ENCODE data around the gene PTX4. TPM values are rescaled to one million over a fixed set of nuclear protein-coding genes. Genes with fewer than 3 reads are reported as not detected.
"Not testable (repeated sequence)": the region's sequence is repeated elsewhere in the genome, so short reads cannot be mapped to it uniquely, and the experiment has no call there.

The PTX4 gene
- total RNA-seq, 1 donor from 2014 or later, result not detected

DNA sequence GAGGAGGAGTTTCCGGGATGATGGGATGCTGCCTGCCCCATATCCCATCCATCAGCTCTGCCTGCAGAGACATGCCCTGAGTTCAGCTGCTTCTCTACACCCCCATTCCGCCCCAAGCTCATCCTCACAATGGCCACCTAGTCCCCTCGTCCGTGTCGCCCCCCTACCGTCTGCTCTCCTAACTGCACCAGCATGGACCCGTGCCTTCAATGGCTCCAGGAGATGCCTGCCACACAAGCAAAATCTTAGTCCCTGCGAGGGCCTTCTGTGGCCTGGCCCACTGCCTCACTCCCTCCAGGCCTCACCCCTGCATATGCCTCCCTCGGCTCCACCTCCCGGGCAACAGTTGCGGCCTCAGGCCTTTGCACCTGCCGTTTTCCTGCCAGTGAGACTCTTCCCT lies 2.6 kb upstream of the PTX4 start:
- Mint-ChIP-seq H3K36me3 (ENCODE audit: low read depth) (peaks cover 4% of the 10 kb centered on the region), H3K27ac (no peak overlapping the region), H3K9me3 (no peaks in the 10 kb centered on the region), H3K27me3 (no peaks in the 10 kb centered on the region), H3K4me1 (peaks cover 10% of the 10 kb centered on the region), H3K4me3 (no peak overlapping the region)
- intact Hi-C loops (cut with micrococcal nuclease), result no loop called here
- no peak for DNase-seq

DNA sequence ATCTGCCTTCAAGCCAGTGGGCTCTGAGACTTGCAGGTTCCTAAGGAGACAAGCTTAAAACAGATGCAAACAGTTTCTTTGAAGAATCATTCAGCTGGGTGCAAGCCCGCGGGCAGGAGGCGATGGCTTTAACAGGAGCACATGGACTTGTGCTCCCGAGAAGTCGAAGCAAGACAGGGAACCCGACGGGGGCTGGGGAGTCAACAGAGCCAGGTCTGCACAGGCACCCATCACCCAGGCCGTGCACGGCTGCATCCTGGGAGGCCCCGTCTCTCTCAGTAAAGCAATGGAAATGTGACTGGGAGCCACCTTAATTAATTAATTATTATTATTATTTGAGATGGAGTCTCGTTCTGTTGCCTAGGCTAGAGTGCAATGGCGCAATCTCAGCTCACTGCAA lies 333 bp upstream of the PTX4 start:
- Mint-ChIP-seq H3K4me3 (no peak overlapping the region), H3K36me3 (ENCODE audit: low read depth) (peaks cover 4% of the 10 kb centered on the region), H3K27me3 (peaks cover 2% of the 10 kb centered on the region), H3K27ac (no peak overlapping the region), H3K4me1 (peaks cover 10% of the 10 kb centered on the region), H3K9me3 (no peaks in the 10 kb centered on the region)
- intact Hi-C loops (cut with micrococcal nuclease), result no loop called here
- DNase-seq, result no peak

DNA sequence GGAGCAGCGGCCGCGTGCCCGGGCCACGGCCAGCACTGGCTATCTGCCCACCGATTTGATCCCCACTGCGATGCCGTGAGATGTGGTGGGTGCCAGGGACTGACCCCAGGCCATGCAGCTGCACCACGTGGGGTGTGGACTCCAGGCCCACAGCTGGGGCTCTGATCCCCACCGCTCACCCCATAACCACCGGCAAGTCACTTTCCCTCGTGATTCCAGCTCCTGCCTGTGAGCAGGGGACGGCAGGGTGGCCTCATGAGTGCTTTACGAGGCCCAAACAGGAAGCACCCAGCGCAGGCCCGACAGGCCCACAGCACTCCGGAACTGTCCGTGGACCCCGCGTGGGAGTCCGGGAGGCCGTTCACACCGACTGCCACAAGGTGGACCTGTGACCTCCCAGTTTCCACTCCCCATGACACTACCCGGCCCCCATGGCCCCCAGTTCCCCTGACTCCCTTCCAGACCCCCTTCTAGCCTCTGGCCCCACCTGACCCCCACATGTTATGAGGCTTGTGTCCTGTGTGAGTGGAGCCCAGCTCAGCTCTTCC lies 616 bp downstream of the PTX4 start:
- H3K36me3 Mint-ChIP-seq (ENCODE audit: low read depth), result peaks cover 2% of the 10 kb centered on the region
- H3K4me1 Mint-ChIP-seq, result peaks cover 10% of the 10 kb centered on the region
- no peak for DNase-seq
- intact Hi-C loops (cut with micrococcal nuclease), result no loop called here
- H3K27me3 Mint-ChIP-seq, result peaks cover 3% of the 10 kb centered on the region
- H3K4me3 Mint-ChIP-seq, result no peak overlapping the region
- no peak overlapping the region for H3K27ac Mint-ChIP-seq
- H3K9me3 Mint-ChIP-seq, result no peaks in the 10 kb centered on the region

DNA sequence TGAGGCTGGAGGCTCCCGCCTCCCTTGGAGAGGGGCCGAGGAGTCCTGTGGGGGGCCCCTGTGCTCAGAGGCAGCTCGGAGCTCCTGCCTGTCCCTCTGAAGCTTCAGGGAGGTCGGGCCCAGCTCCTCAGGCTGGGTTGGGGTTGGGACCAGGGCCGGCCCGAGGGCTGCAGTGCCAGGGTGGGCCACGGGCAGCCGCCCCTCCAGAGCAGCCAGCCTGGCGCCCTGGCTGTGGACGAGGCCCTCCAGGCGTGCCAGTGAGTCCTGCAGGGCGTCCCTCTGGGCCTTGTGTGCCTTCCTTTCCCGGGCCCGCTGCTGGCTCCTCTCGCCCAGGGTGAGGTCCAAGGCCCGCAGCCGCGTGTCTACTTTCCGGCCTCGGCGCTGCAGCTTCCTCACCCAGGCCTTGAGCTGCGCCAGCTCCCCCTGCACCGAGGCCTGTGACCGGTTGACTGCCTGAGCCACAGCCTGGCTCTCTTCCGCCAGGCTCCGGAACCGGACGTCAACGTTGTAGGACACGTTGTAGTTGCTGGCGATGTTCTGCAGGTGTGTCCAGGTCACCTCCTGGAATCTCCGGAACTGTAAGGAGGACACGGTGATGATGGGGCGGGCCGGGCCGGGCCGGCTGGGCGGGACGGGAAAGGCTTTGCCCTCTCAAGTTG lies 1.2 kb downstream of the PTX4 start:
- no peak for DNase-seq
- Mint-ChIP-seq H3K4me1 (peaks cover 5% of the 10 kb centered on the region), H3K27ac (no peak overlapping the region), H3K4me3 (no peak overlapping the region), H3K9me3 (no peaks in the 10 kb centered on the region), H3K36me3 (ENCODE audit: low read depth) (no peaks in the 10 kb centered on the region), H3K27me3 (peaks cover 3% of the 10 kb centered on the region)
- intact Hi-C loops (cut with micrococcal nuclease), result no loop called here

DNA sequence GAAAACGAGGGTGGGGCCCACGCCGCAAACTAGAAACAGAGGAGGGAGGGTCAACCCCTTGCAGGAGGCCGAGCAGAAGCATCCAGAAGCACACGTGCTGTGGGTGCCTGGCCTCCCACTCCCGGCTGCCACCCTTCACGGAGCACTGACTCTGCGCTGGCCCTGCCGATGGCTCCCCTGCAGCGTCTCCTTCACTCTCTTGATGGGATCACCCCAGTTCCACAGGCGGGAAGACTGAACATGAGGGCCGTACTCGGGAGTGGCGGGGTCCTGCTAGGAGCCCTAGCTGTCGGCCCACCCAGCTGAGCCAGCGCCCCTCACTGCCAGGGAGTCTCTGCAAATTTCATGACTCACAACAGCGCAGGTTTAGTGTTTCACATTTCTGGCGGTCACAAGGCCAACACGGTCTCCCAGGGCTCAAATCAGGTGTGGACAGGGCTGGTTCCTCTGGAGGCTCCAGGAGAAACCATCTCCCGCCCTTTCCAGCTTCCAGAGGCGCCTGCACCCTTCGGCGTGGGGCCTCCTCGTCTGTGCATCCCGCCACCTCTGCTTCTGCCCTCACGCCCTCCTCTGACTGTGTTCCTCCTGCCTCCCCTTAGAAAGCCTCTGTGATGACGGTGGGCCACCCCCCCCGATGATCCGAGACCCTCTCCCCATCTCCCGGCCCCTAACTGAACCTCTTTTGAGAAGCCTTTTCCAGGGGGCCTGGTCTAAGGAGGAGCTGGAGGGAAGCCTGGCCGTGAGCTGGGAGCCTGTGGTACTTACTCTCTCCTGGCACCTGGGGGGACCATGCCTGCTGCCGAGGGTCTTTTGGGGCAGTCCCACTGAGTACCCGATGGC lies 2.0 kb downstream of the PTX4 start:
- peaks cover 3% of the 10 kb centered on the region for H3K27me3 Mint-ChIP-seq
- no peak for DNase-seq
- intact Hi-C loops (cut with micrococcal nuclease), result no loop called here
- H3K36me3 Mint-ChIP-seq (ENCODE audit: low read depth), result no peaks in the 10 kb centered on the region
- H3K27ac Mint-ChIP-seq, result no peak overlapping the region
- no peaks in the 10 kb centered on the region for H3K4me1 Mint-ChIP-seq
- H3K9me3 Mint-ChIP-seq, result no peaks in the 10 kb centered on the region
- H3K4me3 Mint-ChIP-seq, result no peak overlapping the region

DNA sequence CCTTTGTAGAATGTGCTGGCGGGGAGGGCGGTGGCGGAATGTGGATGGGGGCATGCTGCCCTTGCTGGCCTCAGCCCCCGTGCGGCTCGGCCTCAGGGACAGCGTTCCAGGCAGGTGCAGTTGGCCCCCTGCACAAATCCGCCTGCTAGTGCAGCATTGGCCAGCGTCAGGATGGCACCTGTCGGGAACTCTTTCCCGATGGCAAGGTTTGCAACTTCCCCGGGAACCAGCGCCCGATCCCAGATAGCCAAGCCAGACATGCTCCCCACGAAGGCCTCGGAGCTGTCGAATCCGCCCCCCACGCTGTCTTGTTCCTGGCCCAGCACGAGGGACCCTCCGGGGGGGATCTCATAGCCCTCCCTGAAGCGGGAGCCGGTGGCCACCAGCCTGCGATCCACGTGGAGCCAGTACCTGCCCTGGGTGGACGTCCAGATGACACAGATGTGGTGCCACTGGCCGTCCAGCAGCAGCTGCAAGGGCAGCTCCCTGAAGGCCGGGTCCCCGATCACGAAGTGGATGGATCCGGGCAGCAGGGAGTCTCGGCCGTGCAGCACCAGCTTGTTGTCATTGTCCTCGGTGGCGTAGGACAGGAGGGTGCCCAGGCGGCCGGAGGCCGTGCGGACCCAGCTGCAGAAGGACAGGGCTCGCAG lies 2.8 kb downstream of the PTX4 start:
- no peak overlapping the region for H3K27ac Mint-ChIP-seq
- no peaks in the 10 kb centered on the region for H3K9me3 Mint-ChIP-seq
- no peaks in the 10 kb centered on the region for H3K36me3 Mint-ChIP-seq (ENCODE audit: low read depth)
- intact Hi-C loops (cut with micrococcal nuclease), result no loop called here
- H3K4me1 Mint-ChIP-seq, result no peaks in the 10 kb centered on the region
- no peak overlapping the region for H3K4me3 Mint-ChIP-seq
- H3K27me3 Mint-ChIP-seq, result peaks cover 3% of the 10 kb centered on the region
- no peak for DNase-seq

DNA sequence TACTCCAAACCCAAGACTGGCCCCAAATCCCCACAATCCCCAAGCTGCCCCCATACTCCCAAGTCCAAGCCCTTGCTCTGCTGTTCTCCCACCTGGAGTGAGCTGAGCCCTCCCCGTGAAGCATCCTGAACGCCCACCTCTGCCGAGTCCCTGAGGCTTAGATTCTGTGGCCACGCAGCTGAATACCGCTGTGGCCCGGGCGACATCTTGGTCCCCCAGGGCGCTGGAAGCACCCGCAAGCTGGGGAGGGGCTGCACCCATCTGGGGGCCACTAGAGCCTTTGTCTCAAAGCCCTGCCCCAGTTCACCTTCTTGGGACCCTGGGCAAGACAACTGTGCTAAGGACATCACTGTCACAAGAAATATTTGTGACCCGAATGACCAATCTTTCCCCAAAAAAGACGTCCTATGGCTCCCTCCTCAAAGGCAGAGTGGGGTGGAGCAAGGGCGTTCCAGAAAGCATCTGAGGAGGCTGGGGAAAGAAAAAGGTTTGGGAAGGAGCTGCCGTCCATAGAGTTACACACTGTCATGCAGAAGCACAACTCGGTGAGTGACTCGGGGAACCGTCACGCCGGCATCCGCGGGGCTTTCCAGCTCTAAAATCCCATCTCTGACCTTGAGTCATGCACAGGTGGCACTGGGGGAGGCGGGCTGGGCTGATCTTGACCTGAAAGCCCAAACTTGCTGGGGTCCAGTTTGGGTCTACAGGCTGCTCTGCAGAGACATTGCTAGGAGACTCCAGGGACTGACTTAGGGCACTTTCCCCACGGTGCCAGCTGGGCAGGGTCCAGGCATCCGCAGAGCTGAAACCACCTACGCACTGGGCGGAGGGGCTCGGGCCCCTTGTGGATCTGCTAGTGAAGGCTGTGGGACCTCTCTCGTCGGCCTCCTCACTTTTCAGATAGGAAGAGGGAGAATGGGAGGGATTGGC lies 6.6 kb downstream of the PTX4 start:
- Mint-ChIP-seq H3K27ac (no peak overlapping the region), H3K36me3 (ENCODE audit: low read depth) (no peaks in the 10 kb centered on the region), H3K4me3 (no peak overlapping the region), H3K9me3 (no peaks in the 10 kb centered on the region), H3K4me1 (no peaks in the 10 kb centered on the region), H3K27me3 (peaks cover 3% of the 10 kb centered on the region)
- no peak for DNase-seq
- intact Hi-C loops (cut with micrococcal nuclease), result no loop called here

DNA sequence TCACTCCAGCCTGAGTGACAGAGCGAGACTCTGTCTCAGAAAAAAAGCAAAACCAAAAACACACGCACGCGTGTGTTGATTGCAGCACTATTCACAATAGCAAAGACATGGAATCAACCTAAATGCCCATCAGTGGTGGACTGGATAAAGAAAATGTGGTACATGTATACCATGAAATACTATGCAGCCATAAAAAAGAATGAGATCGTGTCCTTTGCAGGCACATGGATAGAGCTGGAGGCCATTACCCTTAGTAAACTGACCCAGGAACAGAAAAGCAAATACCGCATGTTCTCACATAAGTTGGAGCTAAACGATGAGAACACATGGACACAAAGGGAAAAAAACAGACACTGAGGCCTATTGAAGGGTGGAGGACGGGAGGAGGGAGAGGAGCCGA lies 9.8 kb downstream of the PTX4 start:
- H3K27me3 Mint-ChIP-seq; H3K27ac Mint-ChIP-seq; H3K4me1 Mint-ChIP-seq; H3K36me3 Mint-ChIP-seq (ENCODE audit: low read depth); DNase-seq; H3K4me3 Mint-ChIP-seq; H3K9me3 Mint-ChIP-seq; intact Hi-C loops (cut with micrococcal nuclease): not testable (repeated sequence)

DNA sequence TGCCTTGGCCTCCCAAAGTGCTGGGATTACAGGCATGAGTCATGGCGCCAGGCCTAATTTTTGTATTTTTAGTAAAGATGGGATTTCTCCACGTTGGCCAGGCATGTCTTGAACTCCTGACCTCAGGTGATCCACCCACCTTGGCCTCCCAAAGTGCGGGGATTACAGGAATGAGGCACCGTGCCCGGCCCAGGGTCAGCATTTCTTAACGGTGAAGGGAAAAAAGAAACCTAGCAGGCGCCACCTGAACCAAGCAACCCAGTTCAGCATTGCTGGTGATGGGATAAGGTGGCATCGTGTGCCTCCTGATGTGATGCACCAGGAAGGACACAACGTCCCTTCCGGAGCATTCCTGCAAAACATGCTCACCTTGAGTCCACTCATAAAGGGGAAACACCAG lies 11.7 kb downstream of the PTX4 start:
- intact Hi-C loops (cut with micrococcal nuclease), result no loop called here
- DNase-seq, result no peak
- Mint-ChIP-seq H3K4me1 (peaks cover 7% of the 10 kb centered on the region), H3K9me3 (no peaks in the 10 kb centered on the region), H3K36me3 (ENCODE audit: low read depth) (peaks cover 3% of the 10 kb centered on the region), H3K4me3 (no peak overlapping the region), H3K27ac (no peak overlapping the region), H3K27me3 (no peaks in the 10 kb centered on the region)

DNA sequence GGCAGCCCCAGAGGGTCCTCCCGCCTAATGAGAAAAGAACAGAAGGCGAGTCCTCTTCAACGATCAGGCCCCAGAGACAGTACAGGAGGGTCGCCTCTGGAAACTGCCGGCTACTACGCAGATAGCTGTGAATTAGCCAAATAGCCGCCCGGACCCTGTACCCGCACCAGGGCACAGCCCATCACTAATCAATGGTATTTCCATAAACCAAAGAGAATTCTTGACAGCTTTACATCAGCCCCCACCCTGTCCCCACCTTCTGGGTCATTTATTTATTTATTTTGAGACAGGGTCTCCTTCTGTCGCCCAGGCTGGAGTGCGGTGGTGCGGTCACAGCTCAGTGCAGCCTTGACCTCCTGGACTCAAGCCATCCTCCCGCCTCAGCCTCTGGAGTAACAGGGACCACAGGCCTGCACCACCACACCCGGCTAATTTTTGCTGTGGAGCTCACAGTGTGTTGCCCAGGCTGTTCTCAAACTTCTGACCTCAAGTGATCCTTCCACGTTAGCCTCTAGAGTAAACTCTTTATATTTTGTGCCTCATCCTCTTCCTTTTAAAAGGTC lies 13.1 kb downstream of the PTX4 start:
- H3K36me3 Mint-ChIP-seq (ENCODE audit: low read depth), result peaks cover 3% of the 10 kb centered on the region
- H3K4me3 Mint-ChIP-seq, result peak overlapping the region; percentile 89
- peaks cover 9% of the 10 kb centered on the region for H3K4me1 Mint-ChIP-seq
- H3K27ac Mint-ChIP-seq, result peak overlapping the region; percentile 87
- no peak for DNase-seq
- H3K27me3 Mint-ChIP-seq, result no peaks in the 10 kb centered on the region
- intact Hi-C loops (cut with micrococcal nuclease), result loop anchor here (1.0 to 2.0 kb wide), 3 partner anchors 18 to 296 kb away; partner anchors contain the start of genes NME3, TELO2 and UQCC4
- no peaks in the 10 kb centered on the region for H3K9me3 Mint-ChIP-seq

DNA sequence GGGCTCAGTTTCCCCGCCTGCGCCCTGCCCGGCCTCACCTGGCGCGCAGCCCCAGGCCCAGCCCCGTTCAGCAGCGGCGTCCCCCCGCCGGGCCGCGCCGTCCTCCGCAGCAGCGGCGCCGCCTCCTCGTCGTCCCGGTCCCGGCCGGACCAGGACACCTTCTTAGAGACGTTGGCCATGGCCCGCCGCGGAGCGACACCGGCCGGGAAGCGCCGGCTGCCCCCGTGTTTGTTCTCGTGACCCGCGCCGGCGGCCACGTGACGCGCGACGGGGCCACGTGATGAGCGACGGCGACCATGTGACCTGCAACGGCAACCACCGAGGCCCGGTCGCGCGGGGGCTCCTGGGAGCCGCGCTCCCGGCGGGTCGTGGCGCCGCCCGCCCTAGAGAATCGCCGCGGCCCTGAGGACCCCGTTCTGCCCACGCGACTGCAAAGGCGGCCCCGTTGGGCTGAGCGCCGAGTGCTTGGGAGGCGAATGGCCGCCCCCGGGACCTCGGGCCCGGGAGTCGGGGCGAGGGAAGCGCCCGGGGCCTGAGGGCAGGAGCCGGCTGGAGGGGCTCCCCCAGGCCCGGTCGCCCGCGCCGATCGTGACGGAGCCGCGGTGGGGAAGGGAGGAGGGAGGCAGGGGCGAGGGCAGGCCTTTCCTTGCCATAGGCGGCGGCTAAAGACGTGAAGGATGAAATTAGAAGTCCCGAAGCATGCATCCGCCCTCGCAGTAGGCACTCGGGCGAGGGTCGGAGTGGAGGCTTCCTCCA lies 13.8 kb downstream of the PTX4 start, which contains the start of gene CLCN7:
Gene CLCN7, minus strand, starts transcription at position 233 of the 756 bp plus-strand sequence. Its CDS starts 54 bp downstream, at position 179.
- no peaks in the 10 kb centered on the region for H3K9me3 Mint-ChIP-seq
- DNase-seq, result peak; percentile 97
- intact Hi-C loops (cut with micrococcal nuclease), result loop anchor here (1.0 to 2.0 kb wide), 3 partner anchors 18 to 296 kb away; partner anchors contain the start of genes NME3, TELO2 and UQCC4
- peaks cover 3% of the 10 kb centered on the region for H3K36me3 Mint-ChIP-seq (ENCODE audit: low read depth)
- peak within 1 kb of the TSS; percentile 89 for H3K4me3 Mint-ChIP-seq
- peaks cover 9% of the 10 kb centered on the region for H3K4me1 Mint-ChIP-seq
- H3K27ac Mint-ChIP-seq, result peak within 1 kb of the TSS; percentile 87
- H3K27me3 Mint-ChIP-seq, result no peaks in the 10 kb centered on the region

DNA sequence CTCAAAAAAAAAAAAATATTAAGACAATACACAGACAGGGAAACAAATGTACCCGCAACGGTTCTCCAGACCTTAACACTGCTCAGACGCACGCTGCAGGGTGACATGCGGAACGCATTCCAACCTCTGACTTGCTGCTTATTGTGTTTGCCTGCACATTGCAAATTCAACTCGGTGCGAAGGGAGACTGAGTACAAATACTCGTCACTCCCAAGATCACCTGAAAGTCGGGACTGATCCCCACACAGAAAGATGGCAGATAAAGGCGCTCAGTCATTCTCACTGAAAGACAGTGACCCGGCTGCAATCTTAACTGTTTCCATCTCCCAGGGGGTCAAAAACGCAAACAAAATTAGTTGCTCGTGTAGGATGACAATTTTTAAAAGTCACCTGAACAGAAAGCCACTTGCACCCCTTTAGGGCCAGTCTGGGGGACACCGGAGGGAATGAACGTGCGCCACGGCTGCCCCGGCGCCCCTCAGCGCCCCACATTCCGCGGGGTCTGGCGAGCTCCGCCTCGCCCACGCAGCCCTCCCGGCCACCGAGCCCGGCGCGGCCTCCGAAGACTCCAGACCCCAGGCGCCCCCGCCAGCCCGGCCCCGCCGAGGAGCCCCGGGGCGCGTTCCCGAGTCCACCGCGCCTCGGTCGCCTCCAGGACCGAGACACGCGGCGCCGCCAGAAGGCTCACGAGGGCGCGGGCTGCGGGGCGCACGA lies 14.5 kb downstream of the PTX4 start:
- peak overlapping the region; percentile 41 for H3K27ac Mint-ChIP-seq
- intact Hi-C loops (cut with micrococcal nuclease), result loop anchor here (2.0 kb wide), 1 partner anchor 53 kb away; the partner anchor contains the start of gene UQCC4
- H3K27me3 Mint-ChIP-seq, result no peaks in the 10 kb centered on the region
- no peak for DNase-seq
- peak overlapping the region; percentile 89 for H3K4me3 Mint-ChIP-seq
- H3K4me1 Mint-ChIP-seq, result peaks cover 9% of the 10 kb centered on the region
- H3K36me3 Mint-ChIP-seq (ENCODE audit: low read depth), result peaks cover 3% of the 10 kb centered on the region
- no peaks in the 10 kb centered on the region for H3K9me3 Mint-ChIP-seq

Measured in activated CD4-positive, alpha-beta T cell treated with anti-CD3 and anti-CD28 coated beads, Interleukin-2, amount 10 ng/mL, durations not matched to agents 24 days and 14 days (primary cell).